GM18499 (cell line): ENCODE measurements around the gene CLEC4C.
"Not testable (repeated sequence)": the region's sequence is repeated elsewhere in the genome, so short reads cannot be mapped to it uniquely, and the experiment has no call there.

ENCODE experiments used
- ATAC-seq: cut with Tn5 transposase; IDR thresholded peaks from one replicate; pipeline ENCODE4 v1.9.1; 2021; ENCODE audit warnings: moderate number of reproducible peaks; ENCODE audit not compliant: insufficient read depth, unreplicated experiment

Gene CLEC4C, protein sequence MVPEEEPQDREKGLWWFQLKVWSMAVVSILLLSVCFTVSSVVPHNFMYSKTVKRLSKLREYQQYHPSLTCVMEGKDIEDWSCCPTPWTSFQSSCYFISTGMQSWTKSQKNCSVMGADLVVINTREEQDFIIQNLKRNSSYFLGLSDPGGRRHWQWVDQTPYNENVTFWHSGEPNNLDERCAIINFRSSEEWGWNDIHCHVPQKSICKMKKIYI

DNA sequence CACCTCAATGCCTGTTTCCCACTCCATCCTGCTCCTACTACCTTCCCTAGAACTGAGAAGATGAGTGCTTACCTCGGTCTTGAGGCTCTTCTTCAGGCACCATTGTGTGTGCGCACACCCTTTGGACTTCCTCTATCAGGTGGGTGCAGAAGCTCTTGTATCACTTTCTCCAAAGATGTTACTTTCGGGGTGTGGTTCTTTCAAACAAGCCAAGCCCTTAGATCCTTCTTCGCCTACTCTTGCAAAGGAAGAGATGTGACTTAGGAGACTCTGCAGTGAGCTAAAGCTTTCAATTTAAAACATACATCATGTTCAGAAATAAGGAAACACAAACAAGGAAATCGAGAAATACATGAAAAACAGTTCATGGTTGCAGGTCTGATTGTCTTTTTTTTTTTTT, at the start of gene CLEC4C:
Gene CLEC4C, minus strand, starts transcription at position 130 of the 400 bp plus-strand sequence. Its CDS starts 27 bp downstream, at position 103.
- no peak for ATAC-seq

DNA sequence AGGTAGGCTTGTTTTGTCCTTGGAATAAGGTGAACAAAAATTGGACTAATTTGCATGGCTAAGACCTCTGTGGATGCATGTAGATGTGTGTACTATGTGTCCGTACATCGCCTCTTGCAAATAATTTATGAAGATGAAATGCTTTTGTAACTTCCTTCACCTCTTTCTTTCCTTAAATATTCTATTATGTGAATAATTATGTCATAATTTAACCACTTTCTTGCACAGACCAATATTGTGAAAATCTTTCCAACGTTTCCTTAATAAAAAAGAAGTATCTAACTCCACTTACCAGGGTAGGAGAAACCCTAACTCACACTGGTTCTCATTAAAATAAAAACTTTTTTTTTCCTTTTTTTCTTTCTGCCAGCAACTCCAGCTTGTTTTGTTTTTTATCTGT, 46.0 kb upstream of the CLEC4C start:
- ATAC-seq, result no peak

DNA sequence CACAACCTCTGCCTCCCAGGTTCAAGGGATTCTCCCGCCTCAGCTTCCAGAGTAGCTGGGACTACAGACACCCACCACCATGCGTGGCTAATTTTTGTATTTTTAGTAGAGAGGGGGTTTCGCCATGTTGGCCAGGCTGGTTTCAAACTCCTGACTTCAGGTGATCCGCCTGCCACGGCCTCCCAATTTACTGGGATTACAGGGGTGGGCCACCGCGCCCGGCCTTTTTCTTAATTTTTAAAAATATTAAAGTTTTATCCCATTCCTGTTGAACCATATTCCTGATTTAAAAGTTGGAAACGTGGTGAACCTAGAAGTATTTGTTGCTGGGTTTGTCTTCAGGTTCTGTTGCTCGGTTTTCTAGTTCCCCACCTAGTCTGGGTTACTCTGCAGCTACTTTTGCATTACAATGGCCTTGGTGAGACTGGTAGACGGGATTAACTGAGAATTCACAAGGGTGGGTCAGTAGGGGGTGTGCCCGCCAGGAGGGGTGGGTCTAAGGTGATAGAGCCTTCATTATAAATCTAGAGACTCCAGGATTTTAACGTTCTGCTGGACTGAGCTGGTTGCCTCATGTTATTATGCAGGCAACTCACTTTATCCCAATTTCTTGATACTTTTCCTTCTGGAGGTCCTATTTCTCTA, 41.8 kb upstream of the CLEC4C start, which contains the start of gene NANOG:
Gene NANOG, plus strand, starts transcription at position 519 of the 645 bp plus-strand sequence. CDS start 213 bp downstream, outside the sequence.
- ATAC-seq, result not testable (repeated sequence)

DNA sequence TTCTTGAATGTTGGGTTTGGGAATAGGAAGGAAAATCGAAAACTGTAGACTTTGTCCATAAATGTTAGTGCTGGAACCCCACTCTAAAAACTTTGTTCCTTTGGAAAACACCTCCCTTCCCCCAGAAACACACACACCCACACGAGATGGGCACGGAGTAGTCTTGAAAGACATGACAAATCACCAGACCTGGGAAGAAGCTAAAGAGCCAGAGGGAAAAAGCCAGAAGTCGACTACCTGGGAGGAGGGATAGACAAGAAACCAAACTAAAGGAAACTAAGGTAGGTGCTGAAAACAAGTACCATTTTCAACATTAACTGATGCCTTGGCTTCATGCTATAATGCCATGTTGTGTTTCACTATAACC, 41.1 kb upstream of the CLEC4C start:
- no peak for ATAC-seq

DNA sequence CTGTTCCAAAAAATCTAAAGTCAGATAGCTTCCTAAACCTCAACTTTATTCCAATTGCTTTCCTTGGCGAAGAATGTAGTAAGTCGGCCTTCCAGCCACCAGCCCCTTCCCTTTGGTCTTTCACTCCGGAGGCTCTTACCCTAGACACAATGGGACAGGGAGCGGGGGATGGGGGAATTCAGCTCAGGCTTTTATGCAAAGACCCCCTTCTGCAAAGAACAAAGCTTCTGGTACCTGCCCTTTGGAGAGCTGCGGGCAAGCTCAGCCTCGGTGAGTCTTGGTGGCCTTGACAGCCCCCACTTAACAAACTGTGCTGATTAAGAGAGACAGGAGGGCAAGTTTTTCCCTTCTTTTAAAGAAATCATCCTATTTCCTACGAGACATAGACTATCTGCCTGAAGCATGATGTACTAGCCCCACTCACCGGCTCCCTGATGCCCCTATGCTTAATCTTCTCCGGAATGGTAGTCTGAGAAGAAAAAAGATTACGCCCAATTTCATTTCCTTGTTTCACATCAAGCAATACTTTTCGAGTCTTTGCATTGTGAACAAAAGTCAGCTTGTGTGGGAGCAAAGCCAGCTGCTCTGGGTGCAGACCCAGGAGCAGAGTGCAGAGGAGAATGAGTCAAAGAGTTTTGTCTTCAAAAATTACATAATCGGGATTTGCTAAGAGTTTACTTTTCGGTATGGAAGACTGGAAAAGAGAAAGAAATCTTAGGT, 40.6 kb upstream of the CLEC4C start:
- no peak for ATAC-seq

DNA sequence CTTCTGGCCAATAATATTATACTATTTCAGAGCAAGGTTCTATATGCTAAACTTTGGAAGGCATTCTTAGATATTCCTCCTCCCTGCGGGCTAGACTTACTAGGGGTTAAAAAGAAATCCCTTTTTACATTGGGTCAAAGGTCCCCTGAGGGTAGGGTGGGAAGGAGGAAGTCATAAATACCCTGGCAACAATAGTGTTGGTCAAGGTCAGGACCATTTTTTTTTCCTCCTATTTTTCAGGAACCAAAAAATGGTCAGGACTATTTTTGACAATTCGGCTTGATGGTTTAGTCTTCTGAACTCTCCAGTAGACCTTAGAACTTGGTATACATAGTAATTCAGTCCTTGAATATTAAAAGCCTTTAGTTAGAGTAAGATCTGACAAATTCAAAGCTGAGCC, 37.5 kb upstream of the CLEC4C start:
- no peak for ATAC-seq

DNA sequence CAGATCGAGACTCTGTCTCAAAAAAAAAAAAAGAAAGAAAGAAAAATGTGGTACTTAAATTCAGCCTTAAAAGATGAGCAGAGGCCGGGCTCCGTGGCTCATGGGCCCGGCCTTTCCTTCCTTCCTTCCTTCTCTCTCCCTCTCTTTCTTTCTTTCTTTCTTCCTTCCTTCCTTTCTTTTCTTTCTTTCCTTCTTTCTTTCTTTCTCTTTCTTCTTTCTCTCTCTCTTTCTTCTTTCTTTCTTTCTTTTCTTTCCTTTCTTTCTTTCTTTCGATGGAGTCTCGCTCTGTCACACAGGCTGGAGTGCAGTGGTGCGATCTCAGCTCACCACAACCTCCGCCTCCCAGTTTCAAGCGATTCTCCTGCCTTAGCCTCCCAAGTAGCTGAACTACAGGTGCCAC, 36.3 kb upstream of the CLEC4C start:
- ATAC-seq, result not testable (repeated sequence)

DNA sequence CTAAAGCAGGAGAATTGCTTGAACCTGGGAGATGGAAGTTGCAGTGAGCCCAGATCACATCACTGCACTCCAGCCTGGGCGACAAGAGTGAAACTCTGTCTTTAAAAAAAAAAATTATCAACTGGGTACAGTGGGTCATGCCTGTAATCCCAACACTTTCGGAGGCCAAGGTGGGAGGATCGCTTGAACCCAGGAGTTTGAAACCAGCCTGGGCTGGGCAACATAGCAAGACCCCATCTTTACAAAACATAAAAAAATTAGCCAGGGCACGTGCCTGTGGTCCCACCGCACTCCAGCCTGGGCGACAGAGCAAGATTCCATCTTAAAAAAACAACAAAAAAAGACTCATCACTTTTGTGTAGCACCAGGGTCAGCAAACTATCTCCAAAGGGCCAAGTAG, 34.9 kb upstream of the CLEC4C start:
- no peak for ATAC-seq

DNA sequence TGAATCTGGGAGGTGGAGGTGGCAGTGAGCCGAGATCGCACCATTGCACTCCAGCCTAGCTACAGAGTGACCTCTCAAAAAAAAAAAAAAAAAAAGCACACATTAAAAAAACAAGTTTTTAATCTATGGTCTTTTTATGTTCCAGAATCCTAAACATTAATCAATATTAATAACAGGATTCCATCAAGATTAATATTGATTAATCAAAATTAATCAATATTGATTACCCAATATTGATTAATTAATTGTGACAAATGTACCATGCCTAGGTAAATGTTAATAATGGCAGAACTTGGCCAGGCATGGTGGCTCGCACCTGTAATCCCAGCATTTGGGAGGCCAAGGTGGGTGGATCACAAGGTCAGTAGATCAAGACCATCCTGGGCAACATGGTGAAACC, 34.1 kb upstream of the CLEC4C start:
- ATAC-seq, result no peak

DNA sequence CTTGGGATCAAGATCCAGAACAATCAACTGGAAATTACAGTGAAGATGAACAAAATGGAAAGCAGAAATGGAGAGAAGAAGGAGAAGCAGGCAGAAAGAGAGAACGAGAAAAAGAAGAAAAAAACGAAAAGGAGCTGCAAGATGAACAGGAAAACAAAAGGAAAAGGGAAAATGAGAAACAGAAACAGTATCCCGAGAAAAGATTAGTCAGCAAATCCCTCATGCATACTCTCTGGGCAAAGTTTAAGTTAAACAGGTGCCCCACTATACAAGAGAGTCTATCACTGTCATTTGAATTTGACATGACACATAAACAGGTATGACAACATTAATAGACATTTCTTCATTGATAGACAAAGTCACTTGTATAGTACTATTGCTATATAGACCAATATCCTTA, 22.8 kb upstream of the CLEC4C start:
- no peak for ATAC-seq

DNA sequence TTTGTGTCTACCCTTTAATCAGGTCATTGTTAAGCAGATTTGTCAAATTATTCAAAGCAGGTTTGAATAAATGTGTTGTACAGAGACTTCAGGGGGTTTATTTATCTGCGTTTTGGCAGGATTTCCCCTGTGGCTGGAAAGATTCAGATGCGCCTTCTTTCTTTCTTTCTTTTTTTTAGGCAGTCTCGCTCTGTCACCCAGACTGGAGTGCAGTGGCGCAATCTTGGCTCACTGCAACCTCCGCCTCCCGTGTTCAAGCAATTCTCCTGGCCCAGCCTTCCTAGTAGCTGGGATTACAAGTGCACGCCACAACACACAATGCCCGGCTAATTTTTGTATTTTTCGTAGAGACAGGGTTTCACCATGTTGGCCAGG, 11.6 kb upstream of the CLEC4C start:
- ATAC-seq, result no peak

DNA sequence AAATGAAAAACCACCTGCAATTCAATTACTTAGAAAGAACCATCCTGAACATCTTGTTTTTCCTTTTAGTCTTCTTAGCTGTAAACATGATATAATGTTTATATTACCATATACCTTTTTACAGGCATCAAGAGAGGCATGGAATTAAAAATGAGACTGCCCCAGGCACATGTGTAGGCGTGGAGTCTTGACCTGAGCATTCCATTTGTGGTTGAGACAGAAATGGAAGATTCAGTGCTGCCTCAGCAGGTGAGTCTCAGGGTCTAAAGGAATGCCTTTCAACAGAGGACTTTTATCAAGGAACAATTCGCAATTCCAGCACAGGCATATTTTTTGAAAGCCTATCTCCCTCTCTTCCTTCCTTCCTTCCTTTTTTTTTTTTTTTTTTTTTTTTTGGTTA, 9.8 kb upstream of the CLEC4C start:
- no peak for ATAC-seq

DNA sequence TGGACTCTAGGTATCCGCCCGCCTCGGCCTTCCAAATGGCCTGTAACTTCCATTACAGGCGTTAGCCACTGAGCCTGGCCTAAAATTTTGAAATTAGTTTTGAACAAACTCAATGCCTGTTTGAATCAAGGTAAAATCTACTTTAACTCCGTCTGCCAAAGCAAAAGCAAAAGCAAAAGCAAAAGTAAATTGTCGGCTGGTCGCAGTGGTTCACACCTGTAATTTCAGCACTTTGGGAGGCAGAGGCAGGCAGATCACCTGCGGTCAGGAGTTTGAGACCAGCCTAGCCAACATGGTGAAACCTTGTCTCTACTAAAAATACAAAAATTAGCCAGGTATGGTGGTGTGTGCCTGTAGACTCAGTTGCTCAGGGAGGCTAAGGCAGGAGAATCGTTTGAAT, 8.5 kb upstream of the CLEC4C start:
- not testable (repeated sequence) for ATAC-seq

DNA sequence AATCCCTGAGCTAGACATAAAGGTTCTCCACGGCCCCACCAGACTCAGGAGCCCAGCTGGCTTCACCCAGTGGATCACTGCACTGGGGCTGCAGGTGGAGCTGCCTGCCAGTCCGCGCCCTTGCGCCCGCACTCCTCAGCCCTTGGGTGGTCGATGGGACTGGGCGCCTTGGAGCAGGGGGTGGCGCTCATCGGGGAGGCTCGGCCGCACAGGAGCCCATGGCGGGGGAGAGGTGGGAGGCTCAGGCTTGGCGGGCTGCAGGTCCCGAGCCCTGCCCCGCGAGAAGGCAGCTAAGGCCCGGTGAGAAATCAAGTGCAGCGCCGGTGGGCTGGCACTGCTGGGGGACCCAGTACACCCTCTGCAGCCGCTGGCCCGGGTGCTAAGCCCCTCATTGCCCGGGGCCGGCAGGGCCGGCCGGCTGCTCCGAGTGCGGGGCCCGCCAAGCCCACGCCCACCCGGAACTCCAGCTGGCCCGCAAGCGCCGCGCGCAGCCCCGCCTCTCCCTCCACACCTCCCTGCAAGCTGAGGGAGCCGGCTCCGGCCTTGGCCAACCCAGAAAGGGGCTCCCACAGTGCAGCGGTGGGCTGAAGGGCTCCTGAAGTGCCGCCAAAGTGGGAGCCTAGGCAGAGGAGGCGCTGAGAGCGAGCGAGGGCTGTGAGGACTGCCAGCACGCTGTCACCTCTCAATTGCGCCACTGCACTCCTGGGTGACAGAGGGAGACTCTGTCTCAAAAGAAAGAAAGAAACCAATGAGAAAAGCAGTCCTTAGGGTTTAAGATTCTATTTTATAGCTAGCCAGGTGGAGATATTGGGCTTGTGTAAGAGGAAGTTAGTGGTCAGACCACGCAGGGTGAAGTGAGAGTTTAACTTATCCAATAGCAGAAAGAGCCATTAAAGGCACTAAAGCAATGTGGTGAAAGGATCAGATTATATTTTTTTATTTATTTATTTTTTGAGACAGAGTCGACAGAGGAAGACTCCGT, 5.1 kb upstream of the CLEC4C start:
- not testable (repeated sequence) for ATAC-seq

DNA sequence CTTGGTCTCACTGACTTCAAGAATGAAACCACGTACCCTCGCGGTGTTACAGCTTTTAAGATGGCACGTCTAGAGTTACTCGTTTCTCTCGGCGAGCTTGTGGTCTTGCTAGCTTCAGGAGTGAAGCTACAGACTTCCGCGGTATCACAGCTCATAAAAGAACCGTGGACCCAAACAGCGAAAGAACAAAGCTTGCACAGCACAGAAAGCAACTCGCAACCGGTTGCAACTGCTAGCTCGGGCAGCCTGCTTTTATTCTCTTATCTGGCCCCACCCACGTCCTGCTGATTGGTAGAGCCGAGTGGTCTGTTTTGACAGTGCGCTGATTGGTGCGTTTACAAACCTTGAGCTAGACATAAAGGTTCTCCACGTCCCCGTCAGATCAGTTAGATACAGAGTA, 4.2 kb upstream of the CLEC4C start:
- no peak for ATAC-seq

DNA sequence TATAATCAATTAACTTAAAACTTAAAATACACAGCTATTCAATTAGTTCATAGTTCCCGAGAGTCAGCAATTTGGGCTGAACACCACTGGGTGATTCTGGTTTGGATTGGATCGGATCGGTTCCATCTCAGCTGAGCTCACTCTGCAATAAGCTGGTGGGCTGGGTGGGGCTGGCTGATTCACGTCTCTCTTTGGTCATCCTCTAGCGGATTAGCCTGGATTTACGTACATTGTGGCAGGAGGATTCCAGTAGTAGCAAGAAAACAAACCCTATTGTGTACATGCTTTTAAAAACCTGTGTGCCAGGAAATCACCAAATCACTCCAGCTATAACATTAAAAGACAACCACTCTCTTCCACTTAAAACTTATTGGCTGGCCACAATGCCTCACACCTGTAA, 3.2 kb upstream of the CLEC4C start:
- ATAC-seq, result no peak

DNA sequence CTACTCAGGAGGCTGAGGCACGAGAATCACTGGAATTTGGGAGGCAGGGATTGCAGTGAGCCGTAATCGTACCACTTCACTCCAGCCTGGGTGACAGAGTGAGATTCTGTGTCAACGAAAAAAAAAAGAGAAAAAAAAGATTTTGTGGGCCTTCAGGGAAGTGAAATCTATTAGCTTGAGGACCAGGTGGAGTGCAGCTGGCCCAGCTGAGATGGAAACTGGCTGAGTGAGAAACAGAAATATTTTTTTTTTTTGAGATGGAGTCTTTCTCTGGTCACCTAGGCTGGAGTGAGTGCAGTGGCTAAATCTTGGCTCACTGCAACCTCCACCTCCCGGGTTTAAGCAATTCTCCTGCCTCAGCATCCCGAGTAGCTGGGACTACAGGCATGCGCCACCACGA, 2.3 kb upstream of the CLEC4C start:
- ATAC-seq, result no peak

DNA sequence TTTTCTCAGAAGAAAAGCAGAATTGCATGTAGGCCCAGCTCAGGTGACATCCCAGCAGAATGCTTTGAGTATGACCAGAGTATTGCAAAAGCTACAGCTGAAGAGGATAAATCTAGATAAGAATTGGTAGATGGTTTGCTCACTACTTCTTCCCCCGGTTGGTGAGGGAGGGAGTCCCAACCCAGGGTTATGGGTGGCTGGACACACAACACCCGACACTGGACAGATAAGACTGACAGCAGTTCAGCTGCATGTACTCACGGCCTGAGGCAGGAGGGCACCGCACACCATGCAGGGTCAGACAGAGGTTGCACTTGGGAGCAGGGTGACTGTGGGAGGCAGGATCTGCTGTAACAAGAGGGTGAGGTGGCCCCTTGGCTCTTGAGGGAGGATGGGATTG, 1.7 kb upstream of the CLEC4C start:
- ATAC-seq, result no peak

DNA sequence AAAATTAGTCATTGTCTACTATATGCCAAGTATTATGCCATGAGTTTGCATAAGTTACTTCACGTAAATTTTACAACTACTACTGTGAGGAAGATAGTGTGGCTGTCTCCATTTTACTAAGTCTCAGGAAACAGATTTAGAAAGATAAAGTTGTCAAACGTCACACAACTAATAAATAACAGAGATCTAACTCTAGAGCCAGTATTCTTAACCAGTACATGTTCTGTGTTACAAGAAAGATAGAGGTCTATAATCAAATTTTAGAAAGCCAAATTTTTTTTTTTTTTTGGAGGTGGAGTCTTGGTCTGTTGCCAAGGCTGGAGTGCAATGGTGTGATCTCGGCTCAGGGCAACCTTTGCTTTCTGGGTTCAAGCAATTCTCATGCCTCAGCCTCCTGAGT, 14.2 kb downstream of the CLEC4C start:
- no peak for ATAC-seq

DNA sequence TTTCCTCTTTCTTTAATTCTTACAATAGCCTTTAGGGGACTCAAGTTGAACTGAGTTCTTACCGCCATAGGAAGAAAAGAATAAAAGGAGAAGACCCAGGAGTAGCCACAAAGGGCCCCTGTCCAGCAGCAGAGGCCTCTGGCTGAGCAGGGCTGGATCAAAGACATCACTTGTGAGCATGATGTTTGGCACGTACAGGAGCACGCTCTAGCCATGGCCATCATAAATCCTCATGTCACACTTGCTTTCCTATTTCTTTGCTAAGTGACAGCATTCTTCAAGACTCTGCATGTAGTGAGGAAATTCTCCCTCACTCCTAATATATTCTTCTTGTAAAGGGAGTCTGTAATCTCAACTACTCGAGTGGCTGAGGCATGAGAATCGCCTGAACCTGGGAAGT, 15.7 kb downstream of the CLEC4C start:
- no peak for ATAC-seq
